ENCODE measurements around the gene NCKAP5.

Gene NCKAP5

DNA sequence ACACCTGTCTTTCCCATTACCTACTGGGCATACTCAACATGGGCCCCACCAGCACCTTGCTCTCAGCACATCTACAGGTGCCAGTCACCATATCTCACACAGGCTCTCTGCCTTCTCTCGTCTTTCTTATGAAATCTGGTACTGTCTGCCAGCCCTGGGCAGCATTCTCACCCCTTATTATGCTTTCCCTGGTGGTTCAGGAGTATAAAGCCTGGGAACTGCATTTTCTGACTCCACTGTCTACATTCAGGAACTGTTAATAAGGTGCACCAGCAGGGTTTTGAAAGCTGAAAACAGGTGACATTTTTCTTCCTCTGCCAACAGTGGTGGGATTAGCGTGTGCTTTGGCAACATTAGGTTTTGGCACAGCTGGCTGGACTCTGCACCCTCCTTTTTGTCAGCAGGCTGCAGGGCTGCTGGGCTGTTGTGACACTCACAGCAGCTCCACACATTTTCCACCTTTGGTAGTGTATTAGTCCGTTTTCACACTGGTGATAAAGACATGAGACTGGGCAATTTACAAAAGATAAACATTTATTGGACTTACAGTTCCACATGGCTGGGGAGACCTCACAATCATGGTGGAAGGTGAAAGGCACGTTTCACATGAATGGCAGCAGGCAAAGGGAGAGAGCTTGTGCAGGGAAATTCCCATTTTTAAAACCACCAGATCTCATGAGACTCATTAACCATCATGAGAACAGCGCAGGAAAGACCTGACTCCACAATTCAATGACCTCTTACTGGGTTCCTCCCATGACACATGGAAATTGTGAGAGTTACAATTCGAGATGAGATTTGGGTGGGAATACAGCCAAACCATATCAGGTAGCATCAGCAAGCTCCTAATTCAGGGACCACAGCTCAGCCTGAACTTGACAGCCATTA is 555.2 kb downstream of the NCKAP5 start:
- H3K27me3 ChIP-seq (ENCODE audit: insufficient read depth, low read length, poor library complexity) = no peaks in the 10 kb centered on the region
- no CpG with 5 or more reads among the region's 6 CpGs for WGBS (ENCODE audit: extremely low coverage, insufficient coverage, low lambda C conversion rate)
- DNase-seq = no peak
- no peak overlapping the region for H3K23ac ChIP-seq (ENCODE audit: low read length)
- no peaks in the 10 kb centered on the region for H3K36me3 ChIP-seq (ENCODE audit: control insufficient read depth, insufficient read depth, low read length)
- no peak overlapping the region for H4K5ac ChIP-seq (ENCODE audit: low read length)
- no peak overlapping the region for H3K56ac ChIP-seq (ENCODE audit: low read length)
- no peaks in the 10 kb centered on the region for H3K79me1 ChIP-seq (ENCODE audit: low read length)
- no peak overlapping the region for H3K27ac ChIP-seq (ENCODE audit: low read depth, low read length)
- H3K9ac ChIP-seq (ENCODE audit: low read length) = no peak overlapping the region
- H3K4me1 ChIP-seq (ENCODE audit: control insufficient read depth, low read depth, low read length) = no peaks in the 10 kb centered on the region
- H4K8ac ChIP-seq (ENCODE audit: low read depth, low read length) = no peak overlapping the region
- no peak overlapping the region for H2AK5ac ChIP-seq (ENCODE audit: low read length)
- no peaks in the 10 kb centered on the region for H3K79me2 ChIP-seq (ENCODE audit: control insufficient read depth, insufficient read depth, low read length)
- H2BK15ac ChIP-seq (replicated peaks; ENCODE audit: low read depth) = no peak overlapping the region
- H2BK120ac ChIP-seq (ENCODE audit: low read depth, low read length) = no peak overlapping the region
- H3K4me3 ChIP-seq (ENCODE audit: low read length) = no peak overlapping the region
- H3K4ac ChIP-seq (ENCODE audit: low read depth, low read length) = no peak overlapping the region
- H2BK5ac ChIP-seq (ENCODE audit: low read length) = no peak overlapping the region
- H3K18ac ChIP-seq (ENCODE audit: low read length) = no peak overlapping the region
- H3K4me2 ChIP-seq (ENCODE audit: low read length) = no peak overlapping the region

DNA sequence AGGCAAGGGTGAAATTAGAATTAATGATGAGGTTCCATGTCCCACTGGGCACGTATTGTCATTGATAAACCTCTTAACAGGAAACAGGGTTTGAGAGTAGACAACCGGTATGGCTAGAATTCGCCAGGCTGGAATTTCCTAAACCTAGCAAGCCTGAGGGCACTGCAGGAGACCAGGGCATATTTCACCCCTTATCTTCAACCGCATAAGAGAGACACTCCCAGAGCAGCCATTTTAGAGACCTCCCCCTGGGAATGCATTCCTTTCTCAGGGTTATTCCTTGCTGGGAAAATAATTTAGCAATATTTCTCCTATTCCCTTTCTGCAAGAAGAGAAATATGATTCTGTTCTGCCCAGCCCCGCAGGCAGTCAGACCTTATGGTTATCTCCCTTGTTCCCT is 563.6 kb downstream of the NCKAP5 start:
- no peaks in the 10 kb centered on the region for H3K79me2 ChIP-seq (ENCODE audit: control insufficient read depth, insufficient read depth, low read length)
- H3K27ac ChIP-seq (ENCODE audit: low read depth, low read length) = no peak overlapping the region
- no peak overlapping the region for H3K56ac ChIP-seq (ENCODE audit: low read length)
- WGBS (ENCODE audit: extremely low coverage, insufficient coverage, low lambda C conversion rate) = no CpG with 5 or more reads among the region's 5 CpGs
- H3K4ac ChIP-seq (ENCODE audit: low read depth, low read length) = no peak overlapping the region
- H3K18ac ChIP-seq (ENCODE audit: low read length) = no peak overlapping the region
- H3K9ac ChIP-seq (ENCODE audit: low read length) = no peak overlapping the region
- no peaks in the 10 kb centered on the region for H3K79me1 ChIP-seq (ENCODE audit: low read length)
- H4K5ac ChIP-seq (ENCODE audit: low read length) = no peak overlapping the region
- no peaks in the 10 kb centered on the region for H3K27me3 ChIP-seq (ENCODE audit: insufficient read depth, low read length, poor library complexity)
- H2BK120ac ChIP-seq (ENCODE audit: low read depth, low read length) = no peak overlapping the region
- H2BK15ac ChIP-seq (replicated peaks; ENCODE audit: low read depth) = no peak overlapping the region
- peak; percentile 44 for DNase-seq
- no peak overlapping the region for H3K4me3 ChIP-seq (ENCODE audit: low read length)
- no peak overlapping the region for H2BK5ac ChIP-seq (ENCODE audit: low read length)
- no peak overlapping the region for H2AK5ac ChIP-seq (ENCODE audit: low read length)
- H3K4me2 ChIP-seq (ENCODE audit: low read length) = no peak overlapping the region
- H3K36me3 ChIP-seq (ENCODE audit: control insufficient read depth, insufficient read depth, low read length) = no peaks in the 10 kb centered on the region
- H3K4me1 ChIP-seq (ENCODE audit: control insufficient read depth, low read depth, low read length) = no peaks in the 10 kb centered on the region
- H4K8ac ChIP-seq (ENCODE audit: low read depth, low read length) = no peak overlapping the region
- no peak overlapping the region for H3K23ac ChIP-seq (ENCODE audit: low read length)

DNA sequence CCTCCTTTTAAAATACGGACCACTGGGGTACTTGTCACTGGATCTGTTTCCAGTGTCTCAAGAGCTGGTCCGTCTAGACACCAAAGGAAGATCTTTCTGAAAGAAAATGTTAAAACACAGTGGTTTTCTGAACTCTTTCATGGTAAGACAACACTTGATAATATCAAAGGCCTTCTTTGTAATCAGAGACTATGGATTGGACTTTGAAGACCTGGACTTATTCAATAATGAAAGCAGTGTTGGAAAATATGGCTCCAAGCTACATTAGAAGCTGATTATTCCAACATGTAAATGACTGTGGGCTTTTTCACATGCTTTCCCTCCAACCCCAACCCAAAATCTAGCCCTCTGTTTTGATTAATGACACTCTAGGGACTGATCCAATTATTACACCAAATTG is 568.8 kb downstream of the NCKAP5 start:
- Histone ChIP-seq H3K4me2 (ENCODE audit: low read length) (no peak overlapping the region), H3K4ac (ENCODE audit: low read depth, low read length) (no peak overlapping the region), H3K56ac (ENCODE audit: low read length) (no peak overlapping the region), H3K18ac (ENCODE audit: low read length) (no peak overlapping the region), H3K9ac (ENCODE audit: low read length) (no peak overlapping the region), H3K4me3 (ENCODE audit: low read length) (no peak overlapping the region), H3K79me1 (ENCODE audit: low read length) (no peaks in the 10 kb centered on the region), H3K27me3 (ENCODE audit: insufficient read depth, low read length, poor library complexity) (no peaks in the 10 kb centered on the region), H3K23ac (ENCODE audit: low read length) (no peak overlapping the region), H2BK5ac (ENCODE audit: low read length) (no peak overlapping the region), H4K8ac (ENCODE audit: low read depth, low read length) (no peak overlapping the region), H2AK5ac (ENCODE audit: low read length) (no peak overlapping the region), H4K5ac (ENCODE audit: low read length) (no peak overlapping the region), H3K79me2 (ENCODE audit: control insufficient read depth, insufficient read depth, low read length) (no peaks in the 10 kb centered on the region), H2BK120ac (ENCODE audit: low read depth, low read length) (no peak overlapping the region), H2BK15ac (replicated peaks; ENCODE audit: low read depth) (no peak overlapping the region), H3K4me1 (ENCODE audit: control insufficient read depth, low read depth, low read length) (no peaks in the 10 kb centered on the region), H3K27ac (ENCODE audit: low read depth, low read length) (no peak overlapping the region), H3K36me3 (ENCODE audit: control insufficient read depth, insufficient read depth, low read length) (no peaks in the 10 kb centered on the region)
- no CpG with 5 or more reads among the region's 2 CpGs for WGBS (ENCODE audit: extremely low coverage, insufficient coverage, low lambda C conversion rate)
- no peak for DNase-seq

- no peak overlapping the region for H3K9ac ChIP-seq (ENCODE audit: low read length)
- no peak overlapping the region for H2BK120ac ChIP-seq (ENCODE audit: low read depth, low read length)
- no peak overlapping the region for H4K5ac ChIP-seq (ENCODE audit: low read length)
- H3K23ac ChIP-seq (ENCODE audit: low read length) = no peak overlapping the region
- no peak overlapping the region for H3K27ac ChIP-seq (ENCODE audit: low read depth, low read length)
- H2BK15ac ChIP-seq (replicated peaks; ENCODE audit: low read depth) = no peak overlapping the region
- H3K4ac ChIP-seq (ENCODE audit: low read depth, low read length) = no peak overlapping the region
- H2BK5ac ChIP-seq (ENCODE audit: low read length) = no peak overlapping the region
- no peak overlapping the region for H3K4me3 ChIP-seq (ENCODE audit: low read length)
- no peaks in the 10 kb centered on the region for H3K4me1 ChIP-seq (ENCODE audit: control insufficient read depth, low read depth, low read length)
- no peak overlapping the region for H3K4me2 ChIP-seq (ENCODE audit: low read length)
- no peak overlapping the region for H3K18ac ChIP-seq (ENCODE audit: low read length)
- H3K27me3 ChIP-seq (ENCODE audit: insufficient read depth, low read length, poor library complexity) = no peaks in the 10 kb centered on the region
- H3K79me2 ChIP-seq (ENCODE audit: control insufficient read depth, insufficient read depth, low read length) = no peaks in the 10 kb centered on the region
- no peak overlapping the region for H4K8ac ChIP-seq (ENCODE audit: low read depth, low read length)
- DNase-seq = no peak
- no peaks in the 10 kb centered on the region for H3K36me3 ChIP-seq (ENCODE audit: control insufficient read depth, insufficient read depth, low read length)
- no peaks in the 10 kb centered on the region for H3K79me1 ChIP-seq (ENCODE audit: low read length)
- H3K56ac ChIP-seq (ENCODE audit: low read length) = no peak overlapping the region
- H2AK5ac ChIP-seq (ENCODE audit: low read length) = no peak overlapping the region
Observed at GRCh38 chr2:132998221-132998620, 570.0 kb downstream of the NCKAP5 start.

GRCh38 chr2:132991471-132992045 is 576.7 kb downstream of the NCKAP5 start:
- Histone ChIP-seq H2AK5ac (ENCODE audit: low read length) (no peak overlapping the region), H3K56ac (ENCODE audit: low read length) (no peak overlapping the region), H3K4me3 (ENCODE audit: low read length) (no peak overlapping the region), H3K27ac (ENCODE audit: low read depth, low read length) (no peak overlapping the region), H3K4ac (ENCODE audit: low read depth, low read length) (no peak overlapping the region), H4K8ac (ENCODE audit: low read depth, low read length) (no peak overlapping the region), H3K79me2 (ENCODE audit: control insufficient read depth, insufficient read depth, low read length) (no peaks in the 10 kb centered on the region), H3K36me3 (ENCODE audit: control insufficient read depth, insufficient read depth, low read length) (no peaks in the 10 kb centered on the region), H3K9ac (ENCODE audit: low read length) (no peak overlapping the region), H4K5ac (ENCODE audit: low read length) (no peak overlapping the region), H2BK15ac (replicated peaks; ENCODE audit: low read depth) (no peak overlapping the region), H3K79me1 (ENCODE audit: low read length) (no peaks in the 10 kb centered on the region), H3K27me3 (ENCODE audit: insufficient read depth, low read length, poor library complexity) (no peaks in the 10 kb centered on the region), H3K4me1 (ENCODE audit: control insufficient read depth, low read depth, low read length) (no peaks in the 10 kb centered on the region), H2BK5ac (ENCODE audit: low read length) (no peak overlapping the region), H2BK120ac (ENCODE audit: low read depth, low read length) (no peak overlapping the region), H3K23ac (ENCODE audit: low read length) (no peak overlapping the region), H3K4me2 (ENCODE audit: low read length) (no peak overlapping the region), H3K18ac (ENCODE audit: low read length) (no peak overlapping the region)
- no peak for DNase-seq
- no CpG with 5 or more reads among the region's 8 CpGs for WGBS (ENCODE audit: extremely low coverage, insufficient coverage, low lambda C conversion rate)
